Measurements from ENCODE around the gene PCOLCE2.

GRCh38 chr3:142934887-142935269 is 46.0 kb upstream of the PCOLCE2 start:
- TF ChIP-seq, protein P1, sequence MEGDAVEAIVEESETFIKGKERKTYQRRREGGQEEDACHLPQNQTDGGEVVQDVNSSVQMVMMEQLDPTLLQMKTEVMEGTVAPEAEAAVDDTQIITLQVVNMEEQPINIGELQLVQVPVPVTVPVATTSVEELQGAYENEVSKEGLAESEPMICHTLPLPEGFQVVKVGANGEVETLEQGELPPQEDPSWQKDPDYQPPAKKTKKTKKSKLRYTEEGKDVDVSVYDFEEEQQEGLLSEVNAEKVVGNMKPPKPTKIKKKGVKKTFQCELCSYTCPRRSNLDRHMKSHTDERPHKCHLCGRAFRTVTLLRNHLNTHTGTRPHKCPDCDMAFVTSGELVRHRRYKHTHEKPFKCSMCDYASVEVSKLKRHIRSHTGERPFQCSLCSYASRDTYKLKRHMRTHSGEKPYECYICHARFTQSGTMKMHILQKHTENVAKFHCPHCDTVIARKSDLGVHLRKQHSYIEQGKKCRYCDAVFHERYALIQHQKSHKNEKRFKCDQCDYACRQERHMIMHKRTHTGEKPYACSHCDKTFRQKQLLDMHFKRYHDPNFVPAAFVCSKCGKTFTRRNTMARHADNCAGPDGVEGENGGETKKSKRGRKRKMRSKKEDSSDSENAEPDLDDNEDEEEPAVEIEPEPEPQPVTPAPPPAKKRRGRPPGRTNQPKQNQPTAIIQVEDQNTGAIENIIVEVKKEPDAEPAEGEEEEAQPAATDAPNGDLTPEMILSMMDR (IDR thresholded peaks at IDR 0.05): no peak
- TF ChIP-seq POLR2AphosphoS5 (IDR thresholded peaks at IDR 0.05): no peak

Data from gastroesophageal sphincter (tissue), 3 donors.